Measurements from ENCODE around the gene ARGLU1. TPM values are rescaled to one million over a fixed set of nuclear protein-coding genes. Genes with fewer than 3 reads are reported as not detected.

ARGLU1 gene
- total RNA-seq, 1 experiment from 2014 or later: 66.5 TPM

GRCh38 chr13:106507560-106508274 is 60.2 kb downstream of the ARGLU1 start:
- Histone ChIP-seq H3K27me3 (replicated peaks; ENCODE audit: insufficient read depth, low read depth, low read length, poor library complexity) (no peaks in the 10 kb centered on the region), H3K36me3 (ENCODE audit: insufficient read depth, low read length, poor library complexity, severe bottlenecking) (no peaks in the 10 kb centered on the region), H3K27ac (ENCODE audit: low read depth, low read length, poor library complexity, severe bottlenecking) (no peak overlapping the region), H3K9me3 (ENCODE audit: low read depth, low read length, poor library complexity, severe bottlenecking) (no peaks in the 10 kb centered on the region), H3K4me1 (ENCODE audit: insufficient read depth, low read length, poor library complexity, severe bottlenecking) (no peaks in the 10 kb centered on the region), H3K4me3 (ENCODE audit: low read depth, low read length, poor library complexity, severe bottlenecking) (no peak overlapping the region)
- TF ChIP-seq CTCF (conservative IDR thresholded peaks at IDR 0.05; ENCODE audit: low read depth, low read length) (no peak), EZH2 (IDR thresholded peaks at IDR 0.05; ENCODE audit: borderline replicate concordance, low read depth, low read length, poor library complexity, severe bottlenecking) (no peak)
- no peak for DNase-seq (ENCODE audit: low spot score)
- no TSS peak for BruUV-seq (replicated peaks)
- ChIA-PET CTCF (no interaction called here), POLR2A (ENCODE audit: low non-redundant PET) (interaction anchor here (0.6 kb wide), 1 partner anchor 90 kb away, joined by 5 read pairs; no protein-coding TSS in a partner anchor)
- intact Hi-C loops (cut with micrococcal nuclease; ENCODE audit: unreplicated experiment): no loop called here

GRCh38 chr13:106506286-106506685 is 61.7 kb downstream of the ARGLU1 start:
- no TSS peak for BruUV-seq (replicated peaks)
- CTCF ChIA-PET: no interaction called here

GRCh38 chr13:106505732-106506131 is 62.2 kb downstream of the ARGLU1 start:
- Histone ChIP-seq H3K36me3 (ENCODE audit: insufficient read depth, low read length, poor library complexity, severe bottlenecking) (no peaks in the 10 kb centered on the region), H3K4me3 (ENCODE audit: low read depth, low read length, poor library complexity, severe bottlenecking) (no peak overlapping the region), H3K27ac (ENCODE audit: low read depth, low read length, poor library complexity, severe bottlenecking) (no peak overlapping the region), H3K27me3 (replicated peaks; ENCODE audit: insufficient read depth, low read depth, low read length, poor library complexity) (no peaks in the 10 kb centered on the region), H3K4me1 (ENCODE audit: insufficient read depth, low read length, poor library complexity, severe bottlenecking) (no peaks in the 10 kb centered on the region), H3K9me3 (ENCODE audit: low read depth, low read length, poor library complexity, severe bottlenecking) (no peaks in the 10 kb centered on the region)
- no peak for DNase-seq (ENCODE audit: low spot score)
- intact Hi-C loops (cut with micrococcal nuclease; ENCODE audit: unreplicated experiment): no loop called here
- ChIA-PET POLR2A (ENCODE audit: low non-redundant PET) (no interaction called here), CTCF (no interaction called here)
- BruUV-seq (replicated peaks): no TSS peak
- no peak for TF ChIP-seq EZH2 (IDR thresholded peaks at IDR 0.05; ENCODE audit: borderline replicate concordance, low read depth, low read length, poor library complexity, severe bottlenecking)
- no peak for TF ChIP-seq CTCF (conservative IDR thresholded peaks at IDR 0.05; ENCODE audit: low read depth, low read length)

More at GRCh38 chr13:106506286-106506685, 61.7 kb downstream of the ARGLU1 start:
- Histone ChIP-seq H3K36me3 (ENCODE audit: insufficient read depth, low read length, poor library complexity, severe bottlenecking) (no peaks in the 10 kb centered on the region), H3K9me3 (ENCODE audit: low read depth, low read length, poor library complexity, severe bottlenecking) (no peaks in the 10 kb centered on the region), H3K4me3 (ENCODE audit: low read depth, low read length, poor library complexity, severe bottlenecking) (no peak overlapping the region), H3K4me1 (ENCODE audit: insufficient read depth, low read length, poor library complexity, severe bottlenecking) (no peaks in the 10 kb centered on the region), H3K27me3 (replicated peaks; ENCODE audit: insufficient read depth, low read depth, low read length, poor library complexity) (no peaks in the 10 kb centered on the region), H3K27ac (ENCODE audit: low read depth, low read length, poor library complexity, severe bottlenecking) (no peak overlapping the region)
- intact Hi-C loops (cut with micrococcal nuclease; ENCODE audit: unreplicated experiment): no loop called here
- POLR2A ChIA-PET (ENCODE audit: low non-redundant PET): no interaction called here
- TF ChIP-seq EZH2 (IDR thresholded peaks at IDR 0.05; ENCODE audit: borderline replicate concordance, low read depth, low read length, poor library complexity, severe bottlenecking) (no peak), CTCF (conservative IDR thresholded peaks at IDR 0.05; ENCODE audit: low read depth, low read length) (no peak)
- no peak for DNase-seq (ENCODE audit: low spot score)
